22Rv1 (cell line): ENCODE results near the gene MMP24OS.

Source experiments
- H3K27ac ChIP-seq: fragments of 450-650 bp; 2 replicates; pipeline ENCODE4 v1.5.1; 2017
- ZFX ChIP-seq: fragments of 450-650 bp; IDR thresholded peaks from 2 replicates; pipeline ENCODE4 v1.6.1; 2017; ENCODE audit warnings: antibody characterized with exemption, borderline replicate concordance
- TF ChIP-seq, protein P1 (sequence below): fragments of 450-650 bp; IDR thresholded peaks from 2 replicates; pipeline ENCODE4 v1.5.1; 2017; ENCODE audit warnings: mild to moderate bottlenecking

The MMP24OS gene

DNA sequence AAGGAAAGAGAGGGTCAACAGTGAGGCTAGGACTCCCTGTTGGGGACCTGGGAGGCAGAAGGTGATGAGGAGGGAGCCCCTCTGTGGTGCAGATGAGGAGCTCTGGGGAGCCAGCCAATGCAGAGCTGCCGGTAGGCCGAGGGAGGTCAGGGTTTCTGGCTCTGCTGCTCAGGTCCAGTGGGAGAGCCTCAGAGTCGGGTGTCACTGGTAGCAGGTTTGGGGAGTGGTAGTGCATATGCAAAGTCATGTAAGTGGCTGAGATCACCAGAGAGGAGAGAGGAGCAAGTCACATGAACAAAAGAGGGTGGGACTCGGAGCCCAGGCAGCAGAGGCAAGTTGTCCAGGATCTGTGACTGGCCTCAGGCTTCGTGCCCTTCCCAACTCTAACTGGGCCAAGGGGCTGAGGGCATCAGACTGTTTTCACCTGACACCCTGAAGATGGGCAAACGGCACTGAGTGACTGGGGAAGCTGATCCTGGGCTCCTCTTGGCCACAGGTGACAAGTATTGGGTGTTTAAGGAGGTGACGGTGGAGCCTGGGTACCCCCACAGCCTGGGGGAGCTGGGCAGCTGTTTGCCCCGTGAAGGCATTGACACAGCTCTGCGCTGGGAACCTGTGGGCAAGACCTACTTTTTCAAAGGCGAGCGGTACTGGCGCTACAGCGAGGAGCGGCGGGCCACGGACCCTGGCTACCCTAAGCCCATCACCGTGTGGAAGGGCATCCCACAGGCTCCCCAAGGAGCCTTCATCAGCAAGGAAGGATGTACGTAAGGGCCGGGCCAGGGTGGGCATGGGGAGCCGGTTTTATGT, 6.6 kb downstream of the MMP24OS start:
- no peak overlapping the region for H3K27ac ChIP-seq
- TF ChIP-seq, protein P1, sequence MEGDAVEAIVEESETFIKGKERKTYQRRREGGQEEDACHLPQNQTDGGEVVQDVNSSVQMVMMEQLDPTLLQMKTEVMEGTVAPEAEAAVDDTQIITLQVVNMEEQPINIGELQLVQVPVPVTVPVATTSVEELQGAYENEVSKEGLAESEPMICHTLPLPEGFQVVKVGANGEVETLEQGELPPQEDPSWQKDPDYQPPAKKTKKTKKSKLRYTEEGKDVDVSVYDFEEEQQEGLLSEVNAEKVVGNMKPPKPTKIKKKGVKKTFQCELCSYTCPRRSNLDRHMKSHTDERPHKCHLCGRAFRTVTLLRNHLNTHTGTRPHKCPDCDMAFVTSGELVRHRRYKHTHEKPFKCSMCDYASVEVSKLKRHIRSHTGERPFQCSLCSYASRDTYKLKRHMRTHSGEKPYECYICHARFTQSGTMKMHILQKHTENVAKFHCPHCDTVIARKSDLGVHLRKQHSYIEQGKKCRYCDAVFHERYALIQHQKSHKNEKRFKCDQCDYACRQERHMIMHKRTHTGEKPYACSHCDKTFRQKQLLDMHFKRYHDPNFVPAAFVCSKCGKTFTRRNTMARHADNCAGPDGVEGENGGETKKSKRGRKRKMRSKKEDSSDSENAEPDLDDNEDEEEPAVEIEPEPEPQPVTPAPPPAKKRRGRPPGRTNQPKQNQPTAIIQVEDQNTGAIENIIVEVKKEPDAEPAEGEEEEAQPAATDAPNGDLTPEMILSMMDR = no peak
- no peak for TF ChIP-seq ZFX

DNA sequence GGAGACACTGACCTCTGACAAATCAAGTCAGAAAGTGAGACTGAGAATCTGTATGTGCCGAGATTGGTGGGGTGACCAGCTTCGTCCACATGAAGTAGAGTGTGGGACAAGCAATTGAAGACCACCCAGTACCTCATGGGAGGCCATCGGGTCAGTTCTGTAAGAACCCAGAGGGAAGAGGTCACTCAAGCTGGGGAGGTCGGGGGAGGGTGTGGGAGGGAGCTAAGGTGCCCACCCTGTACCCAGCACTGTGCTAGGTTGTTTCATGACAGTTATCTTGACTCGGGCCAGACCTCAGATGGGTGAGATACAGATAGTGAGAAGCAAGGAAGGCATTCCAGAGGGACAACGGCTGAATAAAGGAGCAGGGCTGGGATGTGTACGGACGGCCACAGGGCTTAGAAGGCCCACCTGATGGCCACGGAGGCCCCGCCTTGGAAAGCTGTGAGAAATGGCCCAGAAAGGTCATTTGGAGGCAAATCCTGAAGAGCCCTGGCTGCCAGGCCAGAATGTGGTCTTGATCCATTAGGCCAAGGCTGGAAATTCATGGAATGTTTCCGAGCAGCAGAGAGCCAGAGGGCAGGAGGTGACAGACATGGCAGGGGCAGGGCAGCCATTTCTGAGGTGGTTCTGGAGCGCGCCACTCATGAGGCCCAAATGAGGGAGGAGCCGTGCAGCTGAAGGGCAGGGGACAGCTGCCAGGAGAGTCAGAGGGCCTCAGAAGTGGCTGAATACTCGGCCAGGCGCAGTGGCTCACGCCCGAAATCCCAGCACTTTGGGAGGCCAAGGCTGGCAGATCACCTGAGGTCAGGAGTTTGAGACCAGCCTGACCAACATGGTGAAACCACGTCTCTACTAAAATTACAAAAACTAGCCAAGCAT, 7.7 kb downstream of the MMP24OS start:
- H3K27ac ChIP-seq = no peak overlapping the region
- TF ChIP-seq, protein P1 = no peak
- no peak for TF ChIP-seq ZFX

DNA sequence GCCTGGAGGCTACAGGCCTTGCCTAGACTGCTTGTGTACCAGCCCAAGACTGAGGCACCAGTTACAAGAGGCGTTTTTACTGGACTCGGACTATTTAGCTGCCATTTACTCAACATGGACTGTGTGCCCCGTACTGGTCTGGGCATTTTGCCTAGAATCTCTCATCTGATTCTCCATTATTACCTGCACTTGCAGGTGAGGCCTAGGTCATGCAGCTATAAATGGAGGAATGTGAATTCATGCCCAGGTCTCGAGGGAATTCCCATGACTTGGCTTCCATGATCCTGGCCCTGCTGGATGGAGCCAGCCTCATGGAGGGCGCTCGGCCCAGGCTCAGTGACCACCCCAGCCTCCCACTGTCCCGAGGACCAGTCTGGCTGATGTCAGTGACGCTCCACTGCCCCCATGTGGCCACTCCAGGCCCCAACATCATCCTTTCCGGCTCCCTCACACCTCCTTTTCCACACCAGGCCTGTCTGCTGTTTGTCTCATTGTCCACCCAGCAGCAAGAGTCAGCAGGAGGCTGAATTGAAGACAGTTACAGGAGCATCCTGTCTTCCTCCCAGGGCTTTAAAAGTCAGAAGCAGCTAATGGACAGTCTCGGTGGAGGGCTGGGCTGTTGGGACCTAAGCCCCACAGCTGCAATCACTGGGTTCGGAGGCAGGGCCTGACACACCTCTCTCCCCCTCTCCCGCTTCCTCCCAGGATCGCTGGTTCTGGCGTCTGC, 8.7 kb downstream of the MMP24OS start:
- 0 out of 2 replicates have a peak overlapping the region, but pooled peaks have one; percentile 7 for H3K27ac ChIP-seq
- TF ChIP-seq ZFX = no peak
- TF ChIP-seq, protein P1 = peak; percentile 90

DNA sequence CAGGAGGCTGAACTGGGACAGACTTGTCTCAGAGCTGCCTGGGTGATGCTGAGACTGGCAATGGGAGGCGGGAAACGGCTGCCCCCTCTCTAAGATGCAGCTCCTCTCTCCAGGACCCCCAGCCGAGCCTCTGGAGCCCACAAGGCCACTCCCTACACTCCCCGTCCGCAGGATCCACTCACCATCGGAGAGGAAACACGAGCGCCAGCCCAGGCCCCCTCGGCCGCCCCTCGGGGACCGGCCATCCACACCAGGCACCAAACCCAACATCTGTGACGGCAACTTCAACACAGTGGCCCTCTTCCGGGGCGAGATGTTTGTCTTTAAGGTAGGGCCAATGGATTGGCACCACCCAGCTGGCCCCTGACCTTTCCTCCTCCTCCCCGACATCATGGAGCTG, 10.8 kb downstream of the MMP24OS start:
- TF ChIP-seq, protein P1 = no peak
- no peak for TF ChIP-seq ZFX
- H3K27ac ChIP-seq = no peak overlapping the region

DNA sequence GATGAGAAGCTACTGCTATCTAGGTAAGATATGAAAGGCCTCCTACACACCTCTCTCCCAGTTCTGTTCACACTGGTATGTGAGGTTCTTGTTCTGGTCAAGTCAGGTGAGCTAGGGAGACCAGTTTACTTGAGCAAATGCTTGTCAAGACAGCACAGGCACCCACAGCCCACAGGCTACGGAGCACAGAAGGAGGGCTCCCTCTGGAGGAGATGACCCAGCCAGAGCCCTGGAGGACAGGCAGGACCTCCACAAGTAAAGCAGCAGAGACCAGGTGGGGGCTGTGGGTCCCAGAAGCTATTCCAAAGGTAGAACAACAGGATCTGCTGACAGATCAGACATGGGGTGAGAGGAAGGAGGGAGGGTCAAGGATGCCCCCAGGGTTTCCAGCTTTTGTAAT, 13.2 kb downstream of the MMP24OS start:
- TF ChIP-seq ZFX = no peak
- TF ChIP-seq, protein P1 = 0 out of 2 replicates have a peak, but pooled peaks have one; percentile 10
- peak overlapping the region; percentile 82; the same call in 1 of the 2 replicates for H3K27ac ChIP-seq

DNA sequence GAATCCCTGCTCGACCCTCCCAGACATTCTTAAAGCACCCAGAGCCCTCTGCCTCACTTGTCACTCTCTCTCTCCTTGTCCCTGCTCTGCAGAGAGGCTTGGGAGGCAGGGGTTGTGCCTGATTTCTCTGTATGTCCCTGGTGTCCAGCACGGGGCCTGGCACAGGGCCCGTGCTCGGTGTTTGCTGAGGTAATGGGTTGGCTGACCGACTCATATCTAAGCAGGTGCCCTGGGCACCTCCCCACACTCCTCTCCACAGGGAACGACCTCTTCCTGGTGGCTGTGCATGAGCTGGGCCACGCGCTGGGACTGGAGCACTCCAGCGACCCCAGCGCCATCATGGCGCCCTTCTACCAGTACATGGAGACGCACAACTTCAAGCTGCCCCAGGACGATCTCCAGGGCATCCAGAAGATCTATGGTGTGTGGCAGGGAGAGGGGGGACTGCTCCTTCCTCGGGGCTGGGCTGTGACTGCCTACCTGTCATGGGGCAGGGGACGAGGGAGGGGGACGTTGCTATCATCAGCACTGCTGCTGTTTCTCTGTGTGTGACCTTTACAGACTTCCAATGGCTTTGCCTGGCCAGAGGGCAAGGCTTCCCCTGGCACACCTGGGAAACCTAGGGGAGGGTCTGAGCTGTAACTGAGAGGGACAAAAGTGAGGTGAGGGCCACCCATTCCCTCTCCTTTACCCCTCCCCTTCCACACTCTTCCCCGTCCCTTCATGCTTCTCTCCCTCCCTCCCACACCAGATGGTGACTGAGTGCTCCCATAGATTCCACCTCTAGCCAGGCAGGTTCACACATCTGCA, 14.2 kb downstream of the MMP24OS start:
- TF ChIP-seq ZFX = no peak
- TF ChIP-seq, protein P1 = no peak
- H3K27ac ChIP-seq = peak overlapping the region; percentile 82

DNA sequence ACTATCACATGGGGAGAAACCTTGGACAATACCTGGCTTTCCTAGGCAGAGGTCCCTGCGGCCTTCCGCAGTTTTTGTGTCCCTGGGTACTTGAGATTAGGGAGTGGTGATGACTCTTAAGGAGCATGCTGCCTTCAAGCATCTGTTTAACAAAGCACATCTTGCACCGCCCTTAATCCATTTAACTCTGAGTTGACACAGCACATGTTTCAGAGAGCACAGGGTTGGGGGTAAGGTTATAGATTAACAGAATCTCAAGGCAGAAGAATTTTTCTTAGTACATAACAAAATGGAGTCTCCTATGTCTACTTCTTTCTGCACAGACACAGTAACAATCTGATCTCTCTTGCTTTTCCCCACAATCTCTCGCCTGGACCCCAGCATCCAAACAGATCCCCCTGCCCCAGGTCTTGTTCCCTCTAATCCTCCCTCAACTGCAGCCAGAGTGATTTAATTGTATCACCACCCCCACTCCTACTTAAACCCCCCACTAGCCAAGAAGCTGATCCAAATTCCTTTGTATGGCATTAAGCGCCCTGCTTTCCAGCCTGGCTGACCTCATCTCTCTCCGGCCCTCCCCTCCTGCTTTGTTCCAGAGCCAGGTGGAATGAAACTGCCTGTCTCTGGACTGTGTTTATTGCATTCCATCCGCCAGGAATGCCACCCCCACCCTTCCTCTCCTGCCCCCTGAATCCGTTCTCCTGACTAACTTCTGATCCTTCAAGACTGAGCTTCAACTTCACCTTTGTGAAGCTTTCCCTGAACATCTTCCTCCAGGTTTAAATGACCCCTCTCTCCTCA, 15.0 kb downstream of the MMP24OS start:
- H3K27ac ChIP-seq = peak overlapping the region; percentile 82

DNA sequence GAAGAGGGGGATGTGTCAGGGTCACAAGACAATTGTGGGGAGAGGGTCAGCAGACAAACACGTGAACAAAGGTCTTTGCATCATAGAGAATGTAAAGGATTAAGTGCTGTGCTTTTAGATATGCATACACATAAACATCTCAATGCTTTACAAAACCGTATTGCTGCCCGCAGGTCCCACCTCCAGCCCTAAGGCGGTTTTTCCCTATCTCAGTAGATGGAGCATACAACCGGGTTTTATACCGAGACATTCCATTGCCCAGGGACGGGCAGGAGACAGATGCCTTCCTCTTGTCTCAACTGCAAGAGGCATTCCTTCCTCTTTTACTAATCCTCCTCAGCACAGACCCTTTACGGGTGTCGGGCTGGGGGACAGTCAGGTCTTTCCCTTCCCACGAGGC, 15.6 kb downstream of the MMP24OS start:
- H3K27ac ChIP-seq = peak overlapping the region; percentile 82
